ENCODE data around the gene SHISA5.

- no peak for TF ChIP-seq CTCF (IDR thresholded peaks at IDR 0.05)
- no peak for TF ChIP-seq POLR2A (IDR thresholded peaks at IDR 0.05; ENCODE audit: low read depth)
- TF ChIP-seq EP300 (IDR thresholded peaks at IDR 0.05), result no peak
Measured at GRCh38 chr3:48459773-48460516, 44.0 kb downstream of the SHISA5 start.

All from esophagus muscularis mucosa (tissue), 4 donors.